Peyer's patch (tissue), 4 donors: ENCODE data around the gene EXOSC9.

Experiments used
- CTCF ChIP-seq, 6 experiments: fragments of 450-650 bp in 4 of 6; fragments of 200-600 bp in 2 of 6; sonication (generic) in 1 of 6; IDR thresholded peaks; one replicate each; pipeline ENCODE4 v1.5.1; 2017 to 2019; ENCODE audit warnings: antibody characterized with exemption in 6 of 6, mild to moderate bottlenecking in 3 of 6, moderate library complexity in 1 of 6
- POLR2A ChIP-seq, 2 donors: fragments of 450-650 bp; IDR thresholded peaks; one replicate each; pipeline ENCODE4 v1.5.1; 2017; ENCODE audit warnings: antibody characterized with exemption in 2 of 2, mild to moderate bottlenecking in 2 of 2, moderate library complexity in 2 of 2

DNA sequence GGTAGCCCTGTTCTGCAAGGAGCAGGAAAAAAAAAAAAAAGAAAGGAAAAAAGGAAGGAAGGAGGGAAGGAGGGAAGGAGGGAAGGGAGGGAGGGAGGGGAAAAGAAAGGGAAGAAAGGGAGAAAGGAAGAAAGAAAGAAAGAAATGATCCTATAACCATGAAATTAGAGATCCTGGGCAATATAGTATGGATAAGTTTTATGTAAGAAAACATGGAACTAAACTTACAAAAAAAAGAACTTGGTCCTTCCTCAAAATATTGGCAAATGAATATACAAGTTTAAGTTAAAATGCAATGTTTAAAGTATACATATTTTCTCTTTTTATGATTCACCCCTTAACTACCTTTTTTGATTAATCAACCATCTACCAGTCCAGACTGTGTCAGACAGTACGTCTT, 50.2 kb downstream of the EXOSC9 start:
- no peak for TF ChIP-seq CTCF (IDR thresholded peaks at IDR 0.05)
- TF ChIP-seq POLR2A (IDR thresholded peaks at IDR 0.05), result no peak
